GM18507 (cell line): ENCODE results near the gene HYAL2.
A peak's percentile ranks its signal among the peaks of the same experiment; 100 is the strongest.
"Not testable (repeated sequence)": the region's sequence is repeated elsewhere in the genome, so short reads cannot be mapped to it uniquely, and the experiment has no call there.

Experiments used
- DNase-seq: peaks from one replicate; pipeline ENCODE4 v3.0.0; 2011; ENCODE audit warnings: low read depth; ENCODE audit not compliant: insufficient read length; ENCODE audit errors: extremely low spot score
- FAIRE-seq: peaks from 2 replicates; lab custom pipeline; 2011; peaks lifted over from hg19 to GRCh38; lab: Jason Lieb, UNC

HYAL2 gene

GRCh38 chr3:50294492-50295403 lies 27.8 kb downstream of the HYAL2 start:
- DNase-seq (no peak), FAIRE-seq (no peak)

DNA sequence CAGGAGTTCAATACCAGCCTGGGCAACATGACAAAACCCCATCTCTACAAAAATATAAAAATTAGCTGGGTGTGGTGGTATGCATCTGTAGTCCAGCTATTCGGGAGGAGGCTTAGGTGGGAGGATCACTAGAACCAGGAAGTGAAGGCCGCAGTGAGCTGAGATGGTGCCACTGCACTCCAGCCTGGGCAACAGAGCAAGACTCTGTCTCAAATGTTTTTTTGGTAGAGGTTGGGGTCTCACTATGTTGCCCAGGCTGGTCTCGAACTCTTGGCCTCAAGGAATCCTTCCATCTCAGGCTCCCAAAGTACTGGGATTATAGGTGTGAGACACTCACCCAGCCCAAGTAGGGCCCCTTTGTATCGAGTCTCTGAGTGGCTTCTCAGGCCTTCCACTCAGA lies 28.5 kb downstream of the HYAL2 start:
- FAIRE-seq (no peak), DNase-seq (no peak)

GRCh38 chr3:50293079-50293801 lies 29.3 kb downstream of the HYAL2 start:
- FAIRE-seq (no peak), DNase-seq (no peak)

- DNase-seq = peak; percentile 89
- peak; percentile 100 for FAIRE-seq
These were observed 30.1 kb downstream of the HYAL2 start, which contains the start of gene IFRD2 for GRCh38 chr3:50292159-50293078. TSS of gene IFRD2 (minus strand) at chr3:50292429. CDS start at chr3:50292274, 155 bp downstream.

DNA sequence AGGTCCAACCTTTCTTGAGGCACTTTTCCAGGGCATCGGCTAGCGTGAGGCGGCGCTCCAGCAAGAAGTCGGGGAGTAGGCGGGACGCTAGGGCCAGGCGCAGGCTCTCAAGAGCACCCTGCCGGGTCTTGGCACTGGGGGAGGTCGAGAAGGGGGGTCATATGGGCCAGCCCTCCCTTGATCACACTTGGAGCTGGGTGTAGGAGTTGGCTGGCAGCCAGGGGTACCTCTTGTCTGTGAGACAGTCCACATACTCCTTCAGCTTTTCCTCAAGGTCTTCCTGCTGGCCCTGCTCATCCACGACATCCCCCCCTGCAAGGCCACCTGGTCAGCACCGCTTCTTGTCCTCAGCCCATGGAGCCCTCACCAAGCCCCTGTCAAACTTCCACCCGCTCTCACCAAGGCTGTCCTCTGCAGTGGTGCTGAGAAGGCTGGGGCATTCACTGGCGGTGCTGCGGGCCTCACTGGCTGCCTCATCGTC lies 32.3 kb downstream of the HYAL2 start:
- FAIRE-seq (no peak), DNase-seq (no peak)

DNA sequence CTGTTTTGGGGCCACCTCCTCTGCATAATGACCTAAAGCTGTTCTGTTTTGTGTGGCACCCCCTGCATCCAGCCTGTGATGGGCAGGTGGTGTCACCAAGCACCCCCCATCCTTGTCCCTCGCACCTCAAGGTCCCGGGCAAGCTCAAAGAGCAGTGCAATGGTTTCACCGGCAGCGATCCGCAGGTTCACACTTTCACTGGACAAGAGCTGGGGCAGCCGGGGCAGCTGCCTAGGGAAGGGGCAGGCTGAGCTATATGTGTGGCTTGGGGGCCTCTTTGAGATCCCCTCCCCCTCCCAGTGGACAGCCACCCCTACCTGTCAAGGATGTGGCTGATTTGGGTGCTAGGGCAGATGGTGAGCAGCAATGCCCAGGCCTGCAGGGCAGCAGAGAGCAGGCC lies 33.4 kb downstream of the HYAL2 start:
- DNase-seq = no peak
- no peak for FAIRE-seq

- FAIRE-seq = no peak
- no peak for DNase-seq
These were observed 34.0 kb downstream of the HYAL2 start for GRCh38 chr3:50288387-50289007.

DNA sequence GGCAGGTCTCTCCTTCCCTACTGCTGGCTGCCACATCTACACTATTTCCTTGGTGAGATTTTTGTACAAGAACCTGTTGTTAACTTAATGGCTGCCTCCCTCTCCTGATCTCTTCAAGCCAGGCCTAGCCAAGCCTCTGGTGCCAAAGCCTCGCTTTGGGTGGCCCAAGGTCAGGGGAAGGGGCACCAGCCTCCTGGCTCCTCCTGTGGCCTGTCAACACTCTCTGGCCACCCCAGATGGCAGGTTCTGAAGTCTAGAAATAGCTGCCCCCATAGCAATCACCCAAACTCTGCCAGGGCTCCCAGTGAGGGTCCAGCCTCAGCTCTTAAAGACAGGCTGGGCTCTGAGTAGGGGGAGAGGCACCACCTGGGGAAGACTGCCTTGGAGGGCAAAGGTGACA lies 35.3 kb downstream of the HYAL2 start:
- DNase-seq = no peak
- FAIRE-seq = no peak

DNA sequence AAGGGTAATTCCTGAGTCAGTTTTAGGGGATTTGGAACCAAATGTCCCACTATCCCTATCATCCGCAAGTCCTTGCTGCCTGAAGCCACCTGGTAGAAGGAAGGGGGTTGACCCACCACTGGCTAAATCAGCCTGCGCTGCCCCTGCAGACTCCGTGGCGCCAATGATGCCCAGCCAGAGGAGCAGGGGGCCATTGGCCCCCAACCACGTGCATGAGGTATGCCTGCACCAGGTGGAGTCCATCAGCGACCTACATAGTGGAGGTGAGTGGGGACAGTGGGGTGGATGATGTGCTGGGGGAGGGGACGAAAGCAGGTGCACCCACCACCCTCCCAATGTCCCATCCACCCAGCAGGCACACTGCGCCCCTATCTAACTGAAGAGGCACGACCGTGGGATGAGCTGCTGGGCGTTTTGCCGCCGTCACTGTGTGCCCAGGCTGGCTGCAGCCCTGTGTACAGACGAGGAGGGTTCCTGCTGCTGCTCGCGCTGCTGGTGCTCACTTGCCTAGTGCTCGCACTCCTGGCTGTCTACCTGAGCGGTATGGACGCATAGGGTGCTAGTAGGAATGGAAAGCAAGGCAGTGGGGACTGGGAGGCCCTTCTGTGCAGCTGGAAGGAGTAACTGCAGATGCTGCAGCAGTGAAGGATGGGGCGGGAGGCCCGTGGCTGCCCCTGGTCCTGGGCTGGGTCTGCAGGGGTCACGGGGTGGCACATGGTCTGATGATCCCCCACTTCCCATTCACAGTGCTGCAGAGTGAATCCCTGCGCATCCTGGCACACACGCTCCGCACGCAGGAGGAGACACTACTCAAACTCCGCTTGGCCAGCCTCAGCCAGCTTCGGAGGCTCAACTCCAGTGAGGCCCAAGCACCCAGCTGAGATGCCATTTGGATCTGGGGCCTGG lies 36.0 kb downstream of the HYAL2 start:
- DNase-seq (no peak), FAIRE-seq (no peak)

GRCh38 chr3:50284121-50284520 lies 38.4 kb downstream of the HYAL2 start:
- not testable (repeated sequence) for DNase-seq, FAIRE-seq

GRCh38 chr3:50279255-50280016 lies 43.1 kb downstream of the HYAL2 start:
- FAIRE-seq = no peak
- DNase-seq = no peak

GRCh38 chr3:50278880-50279224 lies 43.7 kb downstream of the HYAL2 start, which contains the start of gene LSMEM2:
TSS of gene LSMEM2 (plus strand) at chr3:50279087. CDS start at chr3:50279114, 27 bp downstream.
- DNase-seq (no peak), FAIRE-seq (no peak)

GRCh38 chr3:50278123-50278879 lies 44.2 kb downstream of the HYAL2 start:
- FAIRE-seq (no peak), DNase-seq (no peak)

GRCh38 chr3:50276762-50277101 lies 45.8 kb downstream of the HYAL2 start:
- FAIRE-seq (no peak), DNase-seq (no peak)

DNA sequence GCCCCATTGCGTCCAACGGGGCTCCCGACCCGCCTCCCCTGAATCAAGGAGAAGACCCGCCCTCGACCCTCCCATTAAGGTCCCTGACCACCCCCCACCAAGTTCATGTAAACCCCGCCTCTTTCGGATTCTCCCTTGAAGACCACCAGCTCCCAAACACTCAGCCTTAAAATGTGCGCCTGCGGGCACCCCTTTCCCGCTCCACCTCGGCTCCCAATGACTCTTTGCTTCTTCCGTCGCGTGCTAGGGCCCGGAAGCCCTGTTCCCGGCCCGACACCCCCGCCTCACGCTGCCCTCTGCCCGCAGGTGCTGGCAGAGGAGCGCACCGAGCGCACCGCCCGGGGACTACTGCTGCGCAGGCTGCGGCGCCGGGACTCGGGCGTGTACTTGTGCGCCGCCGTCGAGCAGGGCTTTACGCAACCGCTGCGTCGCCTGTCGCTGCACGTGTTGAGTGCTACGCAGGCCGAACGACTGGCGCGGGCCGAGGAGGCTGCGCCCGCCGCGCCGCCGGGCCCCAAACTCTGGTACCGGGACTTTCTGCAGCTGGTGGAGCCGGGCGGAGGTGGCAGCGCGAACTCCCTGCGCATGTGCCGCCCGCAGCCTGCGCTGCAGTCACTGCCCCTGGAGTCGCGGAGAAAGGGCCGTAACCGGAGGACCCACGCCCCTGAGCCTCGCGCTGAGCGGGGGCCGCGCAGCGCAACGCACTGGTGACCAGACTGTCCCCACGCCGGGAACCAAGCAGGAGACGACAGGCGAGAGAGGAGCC lies 46.4 kb downstream of the HYAL2 start:
- FAIRE-seq = no peak
- DNase-seq = no peak
